HG03558 (cell line): ENCODE measurements around the gene CRYGS.
"Not testable (repeated sequence)": the region's sequence is repeated elsewhere in the genome, so short reads cannot be mapped to it uniquely, and the experiment has no call there.

ENCODE experiments used
- ATAC-seq: cut with Tn5 transposase; IDR thresholded peaks from one replicate; pipeline ENCODE4 v1.9.1; 2021; ENCODE audit warnings: moderate number of reproducible peaks; ENCODE audit not compliant: unreplicated experiment; ENCODE audit errors: extremely low read depth

The CRYGS gene

GRCh38 chr3:186520957-186521842, 23.0 kb downstream of the CRYGS start:
- peak; percentile 41 for ATAC-seq

GRCh38 chr3:186520431-186520830, 23.7 kb downstream of the CRYGS start:
- ATAC-seq = no peak

GRCh38 chr3:186519021-186519658, 25.0 kb downstream of the CRYGS start:
- ATAC-seq = no peak

- ATAC-seq = no peak
These were observed 27.0 kb downstream of the CRYGS start for GRCh38 chr3:186517218-186517617.

- no peak for ATAC-seq
These were observed 27.5 kb downstream of the CRYGS start for GRCh38 chr3:186516646-186517045.

GRCh38 chr3:186515125-186515524, 29.1 kb downstream of the CRYGS start:
- ATAC-seq = no peak

- ATAC-seq = no peak
These were observed 29.7 kb downstream of the CRYGS start for GRCh38 chr3:186514296-186515002.

- ATAC-seq = no peak
These were observed 30.8 kb downstream of the CRYGS start for GRCh38 chr3:186513386-186513785.

GRCh38 chr3:186512570-186513302, 31.4 kb downstream of the CRYGS start:
- no peak for ATAC-seq

GRCh38 chr3:186511702-186512101, 32.5 kb downstream of the CRYGS start:
- ATAC-seq = no peak

GRCh38 chr3:186511245-186511644, 32.9 kb downstream of the CRYGS start:
- ATAC-seq = peak; percentile 80

GRCh38 chr3:186510374-186511079, 33.7 kb downstream of the CRYGS start:
- ATAC-seq = no peak

GRCh38 chr3:186509423-186509822, 34.8 kb downstream of the CRYGS start:
- no peak for ATAC-seq

- ATAC-seq = no peak
These were observed 37.3 kb downstream of the CRYGS start for GRCh38 chr3:186506857-186507256.

GRCh38 chr3:186506191-186506739, 37.9 kb downstream of the CRYGS start:
- no peak for ATAC-seq

GRCh38 chr3:186502966-186503712, 41.0 kb downstream of the CRYGS start:
- ATAC-seq = no peak

- no peak for ATAC-seq
These were observed 41.8 kb downstream of the CRYGS start for GRCh38 chr3:186502138-186502948.

GRCh38 chr3:186499949-186500348, 44.2 kb downstream of the CRYGS start:
- not testable (repeated sequence) for ATAC-seq
